Parathyroid adenoma (tissue), 2 donors: ENCODE data around the gene MED10.

Experiments used
- H2AFZ ChIP-seq: fragments of 300-600 bp; sonication (generic); one replicate; pipeline ENCODE4 v1.7.0; 2017; ENCODE audit warnings: antibody characterized with exemption, mild to moderate bottlenecking
- H3K27ac ChIP-seq: fragments of 300-600 bp; sonication (generic); one replicate; pipeline ENCODE4 v1.7.0; 2017
- H3K27me3 ChIP-seq: fragments of 300-600 bp; sonication (generic); one replicate; pipeline ENCODE4 v1.7.0; 2017; ENCODE audit warnings: low read length; ENCODE audit not compliant: control insufficient read depth, insufficient read depth
- H3K36me3 ChIP-seq: fragments of 300-600 bp; sonication (generic); one replicate; pipeline ENCODE4 v1.7.0; 2017; ENCODE audit warnings: low read length; ENCODE audit not compliant: control insufficient read depth, insufficient read depth
- H3K4me1 ChIP-seq: fragments of 300-600 bp; sonication (generic); one replicate; pipeline ENCODE4 v1.7.0; 2017; ENCODE audit warnings: control low read depth
- H3K4me2 ChIP-seq: fragments of 300-600 bp; sonication (generic); one replicate; pipeline ENCODE4 v1.7.0; 2017; ENCODE audit warnings: low read length
- H3K4me3 ChIP-seq: fragments of 300-600 bp; sonication (generic); one replicate; pipeline ENCODE4 v1.7.0; 2017; ENCODE audit warnings: low read depth, low read length
- H3K79me2 ChIP-seq: fragments of 300-600 bp; sonication (generic); one replicate; pipeline ENCODE4 v1.7.0; 2017; ENCODE audit warnings: control low read depth
- H3K9ac ChIP-seq: fragments of 300-600 bp; sonication (generic); one replicate; pipeline ENCODE4 v1.7.0; 2017; ENCODE audit warnings: mild to moderate bottlenecking
- H3K9me3 ChIP-seq: fragments of 300-600 bp; sonication (generic); one replicate; pipeline ENCODE4 v1.7.0; 2017; ENCODE audit warnings: low read length; ENCODE audit not compliant: control insufficient read depth
- TF ChIP-seq, protein P1 (sequence below): fragments of 300-600 bp; sonication (generic); IDR thresholded peaks from one replicate; pipeline ENCODE4 v1.7.0; 2017; ENCODE audit warnings: antibody characterized with exemption, mild to moderate bottlenecking
- donor health status: primary hyperparathyroidism.

MED10 gene

DNA sequence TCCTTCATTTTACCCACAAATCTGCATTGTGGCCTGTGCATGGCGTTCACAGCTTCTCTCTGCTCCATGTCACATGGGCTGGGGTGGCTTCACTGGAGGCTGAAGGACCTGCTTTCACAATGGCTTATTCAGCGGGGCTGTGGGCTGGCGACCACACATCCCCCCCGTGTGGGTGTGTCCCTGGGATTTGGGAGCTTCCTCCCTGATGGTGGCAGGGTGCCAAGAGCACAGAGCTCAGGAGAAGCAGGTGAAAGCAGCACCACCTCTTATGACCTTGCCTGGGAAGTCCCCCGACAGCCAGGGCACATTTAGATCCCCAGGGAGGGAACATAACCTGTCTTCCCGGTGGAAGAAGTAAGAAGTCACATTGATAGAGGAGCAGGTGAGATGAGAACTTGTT lies 5.0 kb upstream of the MED10 start:
- no peak overlapping the region for H3K4me2 ChIP-seq
- TF ChIP-seq, protein P1, sequence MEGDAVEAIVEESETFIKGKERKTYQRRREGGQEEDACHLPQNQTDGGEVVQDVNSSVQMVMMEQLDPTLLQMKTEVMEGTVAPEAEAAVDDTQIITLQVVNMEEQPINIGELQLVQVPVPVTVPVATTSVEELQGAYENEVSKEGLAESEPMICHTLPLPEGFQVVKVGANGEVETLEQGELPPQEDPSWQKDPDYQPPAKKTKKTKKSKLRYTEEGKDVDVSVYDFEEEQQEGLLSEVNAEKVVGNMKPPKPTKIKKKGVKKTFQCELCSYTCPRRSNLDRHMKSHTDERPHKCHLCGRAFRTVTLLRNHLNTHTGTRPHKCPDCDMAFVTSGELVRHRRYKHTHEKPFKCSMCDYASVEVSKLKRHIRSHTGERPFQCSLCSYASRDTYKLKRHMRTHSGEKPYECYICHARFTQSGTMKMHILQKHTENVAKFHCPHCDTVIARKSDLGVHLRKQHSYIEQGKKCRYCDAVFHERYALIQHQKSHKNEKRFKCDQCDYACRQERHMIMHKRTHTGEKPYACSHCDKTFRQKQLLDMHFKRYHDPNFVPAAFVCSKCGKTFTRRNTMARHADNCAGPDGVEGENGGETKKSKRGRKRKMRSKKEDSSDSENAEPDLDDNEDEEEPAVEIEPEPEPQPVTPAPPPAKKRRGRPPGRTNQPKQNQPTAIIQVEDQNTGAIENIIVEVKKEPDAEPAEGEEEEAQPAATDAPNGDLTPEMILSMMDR: no peak
- H3K9me3 ChIP-seq: no peaks in the 10 kb centered on the region
- no peaks in the 10 kb centered on the region for H3K36me3 ChIP-seq
- H3K27ac ChIP-seq: no peak overlapping the region
- H3K79me2 ChIP-seq: no peaks in the 10 kb centered on the region
- no peak overlapping the region for H3K4me3 ChIP-seq
- no peak overlapping the region for H3K9ac ChIP-seq
- no peak overlapping the region for H2AFZ ChIP-seq
- H3K27me3 ChIP-seq: no peaks in the 10 kb centered on the region
- no peaks in the 10 kb centered on the region for H3K4me1 ChIP-seq

DNA sequence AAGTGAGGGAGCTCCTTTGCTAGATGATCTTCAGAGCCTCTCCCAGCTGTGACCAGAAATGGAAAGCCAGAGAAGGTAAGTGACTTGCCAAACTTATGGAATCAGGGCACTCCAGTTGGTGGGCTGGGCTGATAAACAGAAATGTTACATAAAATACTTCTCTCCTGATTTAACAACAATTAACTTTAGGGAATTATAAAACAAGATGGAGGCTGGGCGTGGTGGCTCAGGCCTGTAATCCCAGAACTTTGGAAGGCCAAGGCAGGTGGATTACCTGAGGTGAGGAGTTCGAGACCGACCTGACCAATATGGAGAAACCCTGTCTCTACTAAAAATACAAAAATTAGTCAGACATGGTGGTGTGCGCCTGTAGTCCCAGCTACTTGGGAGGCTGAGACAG lies 899 bp upstream of the MED10 start:
- TF ChIP-seq, protein P1: no peak
- H3K4me1 ChIP-seq: no peaks in the 10 kb centered on the region
- no peaks in the 10 kb centered on the region for H3K27me3 ChIP-seq
- H3K79me2 ChIP-seq: no peaks in the 10 kb centered on the region
- H3K27ac ChIP-seq: no peak overlapping the region
- H2AFZ ChIP-seq: peak overlapping the region; percentile 97
- H3K4me3 ChIP-seq: peak overlapping the region; percentile 85
- H3K9me3 ChIP-seq: no peaks in the 10 kb centered on the region
- H3K4me2 ChIP-seq: no peak overlapping the region
- no peak overlapping the region for H3K9ac ChIP-seq
- H3K36me3 ChIP-seq: no peaks in the 10 kb centered on the region

DNA sequence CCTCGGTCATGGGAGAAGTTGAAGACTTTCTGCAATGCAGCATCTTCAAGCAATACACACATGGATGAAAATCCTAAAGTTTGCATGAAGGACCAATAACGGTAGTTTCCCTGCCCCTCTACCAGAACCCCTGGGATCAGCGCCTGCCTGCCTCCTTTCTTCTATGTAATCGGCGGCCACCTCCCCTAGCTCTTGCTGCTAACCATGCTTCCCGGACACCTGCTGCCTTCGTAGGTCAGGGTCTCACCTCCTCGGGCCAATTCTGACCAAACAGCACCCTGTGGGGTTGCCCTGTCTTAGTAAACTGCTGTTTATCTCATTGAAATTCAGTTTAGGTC lies 388 bp upstream of the MED10 start:
- Histone ChIP-seq H2AFZ (peak overlapping the region; percentile 97), H3K9me3 (no peaks in the 10 kb centered on the region), H3K27me3 (no peaks in the 10 kb centered on the region), H3K4me3 (peak overlapping the region; percentile 85), H3K36me3 (no peaks in the 10 kb centered on the region), H3K9ac (no peak overlapping the region), H3K4me1 (no peaks in the 10 kb centered on the region), H3K79me2 (no peaks in the 10 kb centered on the region), H3K4me2 (peak overlapping the region; percentile 62), H3K27ac (no peak overlapping the region)
- TF ChIP-seq, protein P1: no peak

DNA sequence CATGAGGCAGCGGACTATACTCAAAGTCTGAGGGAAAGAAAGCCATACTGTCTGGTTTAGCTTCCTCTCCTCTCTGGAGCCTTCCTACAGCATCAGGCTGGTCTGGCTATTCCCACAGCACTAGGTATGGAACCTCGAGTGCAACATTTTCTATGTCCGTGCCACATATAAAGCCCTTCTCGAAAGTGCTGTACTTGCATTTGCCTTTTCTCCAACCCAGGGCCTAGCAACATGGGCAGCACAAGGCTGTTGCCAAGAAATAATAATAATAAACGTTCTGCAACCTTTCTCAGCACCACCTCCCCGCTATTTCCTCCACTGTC lies 804 bp downstream of the MED10 start:
- Histone ChIP-seq H2AFZ (peak overlapping the region; percentile 97), H3K27me3 (no peaks in the 10 kb centered on the region), H3K27ac (peak overlapping the region; percentile 75), H3K9ac (no peak overlapping the region), H3K79me2 (no peaks in the 10 kb centered on the region), H3K9me3 (no peaks in the 10 kb centered on the region), H3K36me3 (no peaks in the 10 kb centered on the region), H3K4me1 (no peaks in the 10 kb centered on the region), H3K4me2 (peak overlapping the region; percentile 62), H3K4me3 (peak overlapping the region; percentile 85)
- TF ChIP-seq, protein P1: no peak

DNA sequence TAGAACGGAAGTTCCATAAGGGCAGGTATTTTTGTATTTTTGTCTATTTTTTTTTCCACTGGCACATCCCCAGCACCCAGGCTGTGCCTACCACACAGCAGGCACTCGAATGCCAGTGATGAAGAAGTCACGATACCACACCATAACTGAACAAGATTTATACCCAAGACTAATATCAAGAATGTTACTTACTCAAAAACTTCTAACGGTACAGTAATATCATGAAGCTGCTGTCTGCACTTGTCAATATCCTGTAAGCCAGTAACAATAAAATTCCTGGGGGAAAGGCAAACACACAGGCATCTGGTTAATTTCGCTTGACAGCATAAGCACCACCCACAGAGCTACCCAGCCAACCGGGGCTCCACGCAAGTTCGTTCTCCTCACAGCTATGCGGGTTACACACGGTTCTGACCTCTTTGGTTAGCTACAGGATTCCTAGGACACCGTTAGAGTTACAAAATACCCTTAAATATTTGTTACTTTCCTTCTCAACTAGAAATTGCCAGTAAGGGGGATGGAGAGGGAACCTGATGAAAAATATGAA lies 1.3 kb downstream of the MED10 start:
- Histone ChIP-seq H3K27ac (no peak overlapping the region), H3K4me3 (peak overlapping the region; percentile 85), H2AFZ (no peak overlapping the region), H3K4me1 (no peaks in the 10 kb centered on the region), H3K9ac (no peak overlapping the region), H3K9me3 (no peaks in the 10 kb centered on the region), H3K36me3 (no peaks in the 10 kb centered on the region), H3K4me2 (peak overlapping the region; percentile 62), H3K27me3 (no peaks in the 10 kb centered on the region), H3K79me2 (no peaks in the 10 kb centered on the region)
- TF ChIP-seq, protein P1: no peak
